ENCODE results near the gene WDR7.

Gene WDR7

GRCh38 chr18:57048859-57049258 is 397.7 kb downstream of the WDR7 start:
- TF ChIP-seq CTCF (IDR thresholded peaks at IDR 0.05; ENCODE audit: control extremely low read depth, extremely low read depth, low read depth, missing control alignments), result no peak
- CTCF ChIA-PET, result no interaction called here
- DNase-seq (ENCODE audit: extremely low spot score), result no peak
- POLR2A ChIA-PET, result no interaction called here

- POLR2A ChIA-PET, result no interaction called here
- no peak for DNase-seq (ENCODE audit: extremely low spot score)
- no peak for TF ChIP-seq CTCF (IDR thresholded peaks at IDR 0.05; ENCODE audit: control extremely low read depth, extremely low read depth, low read depth, missing control alignments)
- CTCF ChIA-PET, result interaction anchor here (1.9 kb wide), 1 partner anchor 8 kb away, joined by 4 read pairs; no protein-coding TSS in a partner anchor
Measured at GRCh38 chr18:57050310-57050949, 399.3 kb downstream of the WDR7 start.

- POLR2A ChIA-PET, result no interaction called here
- CTCF ChIA-PET, result interaction anchor here (1.1 to 1.9 kb wide), 2 partner anchors 9 to 396 kb away, joined by 4 read pairs; no protein-coding TSS in a partner anchor
- no peak for DNase-seq (ENCODE audit: extremely low spot score)
- TF ChIP-seq CTCF (IDR thresholded peaks at IDR 0.05; ENCODE audit: control extremely low read depth, extremely low read depth, low read depth, missing control alignments), result no peak
Measured at GRCh38 chr18:57051021-57051656, 400.0 kb downstream of the WDR7 start.

- ChIA-PET POLR2A (no interaction called here), CTCF (interaction anchor here (1.1 to 1.9 kb wide), 4 partner anchors 10 to 396 kb away, joined by 3 to 4 read pairs (median 4); no protein-coding TSS in a partner anchor)
- no peak for TF ChIP-seq CTCF (IDR thresholded peaks at IDR 0.05; ENCODE audit: control extremely low read depth, extremely low read depth, low read depth, missing control alignments)
- DNase-seq (ENCODE audit: extremely low spot score), result peak; percentile 39
Measured at GRCh38 chr18:57051657-57052044, 400.5 kb downstream of the WDR7 start.

DNA sequence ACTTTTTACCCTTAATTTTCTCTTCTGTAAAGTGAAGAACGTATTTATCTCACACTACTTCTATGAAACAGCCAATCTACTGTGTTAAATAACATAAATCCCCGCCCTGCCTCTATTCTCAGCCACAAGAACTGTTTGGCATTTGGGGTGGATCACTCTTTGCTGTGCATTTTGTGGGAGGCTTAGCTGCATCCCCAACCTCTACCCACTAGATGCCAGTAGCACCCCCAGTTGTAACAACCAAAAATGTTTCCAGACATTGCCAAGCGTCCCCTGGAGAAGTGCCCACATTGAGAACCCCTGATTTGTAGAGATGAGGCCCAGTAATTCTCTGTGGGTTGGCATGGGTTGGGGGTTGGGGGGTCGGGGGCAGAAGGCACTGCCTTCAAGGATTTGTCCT is 401.0 kb downstream of the WDR7 start:
- ChIA-PET CTCF (interaction anchor here (1.1 to 1.9 kb wide), 4 partner anchors 10 to 395 kb away, joined by 3 to 4 read pairs (median 4); no protein-coding TSS in a partner anchor), POLR2A (no interaction called here)
- DNase-seq (ENCODE audit: extremely low spot score), result no peak
- peak; percentile 37 for TF ChIP-seq CTCF (IDR thresholded peaks at IDR 0.05; ENCODE audit: control extremely low read depth, extremely low read depth, low read depth, missing control alignments)

GRCh38 chr18:57052759-57053158 is 401.6 kb downstream of the WDR7 start:
- POLR2A ChIA-PET, result no interaction called here
- CTCF ChIA-PET, result interaction anchor here (1.2 to 1.9 kb wide), 2 partner anchors 15 to 21 kb away, joined by 3 to 4 read pairs; no protein-coding TSS in a partner anchor
- no peak for TF ChIP-seq CTCF (IDR thresholded peaks at IDR 0.05; ENCODE audit: control extremely low read depth, extremely low read depth, low read depth, missing control alignments)
- DNase-seq (ENCODE audit: extremely low spot score), result no peak
